Transverse colon (tissue), 4 donors: ENCODE measurements around the gene MORC2. TPM values are rescaled to one million over a fixed set of nuclear protein-coding genes. Genes with fewer than 3 reads are reported as not detected.

ENCODE experiments used
- DNase-seq: peaks from one replicate; pipeline ENCODE4 v3.0.0-alpha.2; 2019
- H3K27ac ChIP-seq, 4 donors: fragments of 200-600 bp; sonication (generic); 2 replicates each; pipeline ENCODE4 v1.5.1; 2016 to 2018; ENCODE audit warnings: inconsistent platforms in 4 of 4
- H3K27me3 ChIP-seq: fragments of 200-600 bp; sonication (generic); 2 replicates; pipeline ENCODE4 v1.5.1; 2017; ENCODE audit warnings: inconsistent platforms
- H3K36me3 ChIP-seq, 4 donors: fragments of 200-600 bp; sonication (generic); 2 replicates each; pipeline ENCODE4 v1.5.1; 2017 to 2019; ENCODE audit warnings: inconsistent platforms in 4 of 4
- H3K4me1 ChIP-seq, 4 donors: fragments of 200-600 bp; sonication (generic); 2 replicates each; pipeline ENCODE4 v1.5.1; 2017 to 2020; ENCODE audit warnings: inconsistent platforms in 4 of 4
- H3K4me3 ChIP-seq, 4 donors: fragments of 200-600 bp; sonication (generic); 1 replicate in 1 of 4; 2 replicates in 3 of 4; pipeline versions ENCODE4 v1.5.1 to v1.6.1; 2017 to 2019; ENCODE audit warnings: inconsistent platforms in 4 of 4
- H3K9me3 ChIP-seq, 2 donors: fragments of 200-600 bp; sonication (generic); 2 replicates each; pipeline ENCODE4 v1.5.1; 2017 to 2019; ENCODE audit warnings: inconsistent platforms in 2 of 2
- EP300 ChIP-seq: sonication (generic); formaldehyde crosslinking; IDR thresholded peaks from one replicate; pipeline ENCODE4 v1.6.1; 2017; ENCODE audit warnings: antibody characterized with exemption, low read depth
- POLR2A ChIP-seq: fragments of 450-650 bp; IDR thresholded peaks from one replicate; pipeline ENCODE4 v1.6.1; 2016; ENCODE audit warnings: antibody characterized with exemption, mild to moderate bottlenecking, moderate library complexity
- POLR2AphosphoS5 ChIP-seq, 3 donors: sonication (generic); formaldehyde crosslinking; IDR thresholded peaks; one replicate each; pipeline ENCODE4 v1.6.1; 2016; ENCODE audit warnings: antibody characterized with exemption in 3 of 3
- WGBS, 2 donors: methylation state at CpG; one replicate each; pipeline ENCODE4 v1.1.5; 2018; ENCODE audit warnings: low coverage in 1 of 2; 5-methylcytosine and 5-hydroxymethylcytosine counted together
- in situ Hi-C, 4 donors: fragments of 200-750 bp; cut with MboI; loops; one replicate each; pipeline versions ENCODE4 v1.15.0 to v1.15.1; 2017; ENCODE audit warnings: low sequenced_read_pairs in 3 of 4, low pct_ligation_motif_present in 1 of 4, low pct_unique_long_range_greater_than_20kb in 1 of 4
- intact Hi-C: fragments of 100-400 bp; cut with DNase I; formaldehyde crosslinking; loops from one replicate; pipeline ENCODE4 v1.15.1; 2023; ENCODE audit warnings: low total_unique reads
- total RNA-seq, 4 donors: library from RNA; depleted of rRNA; stranded (reverse); fragments of >200 nt; gene quantifications; one replicate each; pipeline ENCODE4 v1.1.0, GENCODE V29; 2016
- TF ChIP-seq, protein P1 (sequence below), 5 experiments: fragments of 200-600 bp in 3 of 5; fragments of 450-650 bp in 2 of 5; sonication (generic) in 3 of 5; IDR thresholded peaks; 1 replicate in 2 of 5; 2 replicates in 3 of 5; pipeline ENCODE4 v1.5.1; 2016 to 2017; ENCODE audit warnings: antibody characterized with exemption in 5 of 5, inconsistent platforms in 3 of 5, mild to moderate bottlenecking in 2 of 5, moderate library complexity in 1 of 5

Gene MORC2
- total RNA-seq, 4 donors from 2014 or later, result 11.9 to 23.9 (median 19.1) TPM

DNA sequence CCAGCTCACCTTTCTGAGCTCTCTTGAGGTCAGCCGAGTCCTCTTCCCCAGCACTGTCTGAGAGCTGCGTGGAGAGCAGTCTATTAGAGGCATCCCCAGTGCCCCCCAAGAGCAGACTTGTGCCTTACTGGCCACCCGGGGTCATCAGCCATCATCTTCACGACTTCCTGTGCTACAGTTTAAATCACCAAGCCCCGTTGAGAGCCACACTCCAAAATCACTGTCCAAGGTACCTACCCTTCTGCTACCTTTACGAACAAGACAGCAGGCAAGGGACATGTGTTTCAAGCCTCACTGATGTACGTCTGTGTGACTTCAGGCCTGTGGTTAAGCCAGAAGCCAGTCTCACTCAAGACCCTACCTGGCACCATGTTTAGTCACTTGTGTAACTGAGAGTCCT is 35.1 kb downstream of the MORC2 start:
- H3K27ac ChIP-seq, result no peak overlapping the region
- DNase-seq, result no peak
- intact Hi-C loops (loop anchor here (10.0 kb wide), 1 partner anchor 51 kb away; no protein-coding TSS in a partner anchor), in situ Hi-C loops (no loop called here)
- TF ChIP-seq EP300 (no peak), POLR2A (no peak), POLR2AphosphoS5 (IDR thresholded peaks at IDR 0.05) (no peak)
- TF ChIP-seq, protein P1, sequence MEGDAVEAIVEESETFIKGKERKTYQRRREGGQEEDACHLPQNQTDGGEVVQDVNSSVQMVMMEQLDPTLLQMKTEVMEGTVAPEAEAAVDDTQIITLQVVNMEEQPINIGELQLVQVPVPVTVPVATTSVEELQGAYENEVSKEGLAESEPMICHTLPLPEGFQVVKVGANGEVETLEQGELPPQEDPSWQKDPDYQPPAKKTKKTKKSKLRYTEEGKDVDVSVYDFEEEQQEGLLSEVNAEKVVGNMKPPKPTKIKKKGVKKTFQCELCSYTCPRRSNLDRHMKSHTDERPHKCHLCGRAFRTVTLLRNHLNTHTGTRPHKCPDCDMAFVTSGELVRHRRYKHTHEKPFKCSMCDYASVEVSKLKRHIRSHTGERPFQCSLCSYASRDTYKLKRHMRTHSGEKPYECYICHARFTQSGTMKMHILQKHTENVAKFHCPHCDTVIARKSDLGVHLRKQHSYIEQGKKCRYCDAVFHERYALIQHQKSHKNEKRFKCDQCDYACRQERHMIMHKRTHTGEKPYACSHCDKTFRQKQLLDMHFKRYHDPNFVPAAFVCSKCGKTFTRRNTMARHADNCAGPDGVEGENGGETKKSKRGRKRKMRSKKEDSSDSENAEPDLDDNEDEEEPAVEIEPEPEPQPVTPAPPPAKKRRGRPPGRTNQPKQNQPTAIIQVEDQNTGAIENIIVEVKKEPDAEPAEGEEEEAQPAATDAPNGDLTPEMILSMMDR (IDR thresholded peaks at IDR 0.05), result no peak
- H3K36me3 ChIP-seq, result peaks cover 0 to 74% (median 33%) of the 10 kb centered on the region in 4 donors
- H3K27me3 ChIP-seq, result no peaks in the 10 kb centered on the region
- H3K4me3 ChIP-seq, result no peak overlapping the region
- no peaks in the 10 kb centered on the region for H3K4me1 ChIP-seq
- 60 to 87% methylated on average over 1 to 7 of the region's 7 CpGs for WGBS, 2 donors
- no peaks in the 10 kb centered on the region for H3K9me3 ChIP-seq

- intact Hi-C loops (loop anchor here (10.0 kb wide), 1 partner anchor 52 kb away; no protein-coding TSS in a partner anchor), in situ Hi-C loops (no loop called here)
- Histone ChIP-seq H3K36me3 (peaks cover 0 to 74% (median 29%) of the 10 kb centered on the region in 4 donors), H3K27me3 (no peaks in the 10 kb centered on the region), H3K4me3 (no peak overlapping the region), H3K27ac (no peak overlapping the region), H3K4me1 (no peaks in the 10 kb centered on the region), H3K9me3 (no peaks in the 10 kb centered on the region)
- 95% methylated on average over 16 of the region's 16 CpGs; no CpG with 5 or more reads in 1 of the 2 donors for WGBS, 2 donors
- no peak for TF ChIP-seq EP300
- no peak for TF ChIP-seq POLR2A
- TF ChIP-seq, protein P1 (IDR thresholded peaks at IDR 0.05), result no peak
- TF ChIP-seq POLR2AphosphoS5 (IDR thresholded peaks at IDR 0.05), result no peak
- no peak for DNase-seq
These were observed 35.9 kb downstream of the MORC2 start for GRCh38 chr22:30932661-30933060.

- in situ Hi-C loops, result no loop called here
- no peaks in the 10 kb centered on the region for H3K9me3 ChIP-seq
- DNase-seq, result no peak
- TF ChIP-seq EP300 (no peak), POLR2AphosphoS5 (IDR thresholded peaks at IDR 0.05) (no peak), POLR2A (no peak)
- TF ChIP-seq, protein P1 (IDR thresholded peaks at IDR 0.05), result no peak
- H3K4me1 ChIP-seq, result no peaks in the 10 kb centered on the region
- no peaks in the 10 kb centered on the region for H3K27me3 ChIP-seq
- no peak overlapping the region for H3K4me3 ChIP-seq
- 93% methylated on average over 4 of the region's 4 CpGs; no CpG with 5 or more reads in 1 of the 2 donors for WGBS, 2 donors
- H3K36me3 ChIP-seq, result peaks cover 0 to 68% (median 24%) of the 10 kb centered on the region in 4 donors
- H3K27ac ChIP-seq, result no peak overlapping the region
- intact Hi-C loops, result loop anchor here (10.0 kb wide), 1 partner anchor 53 kb away; no protein-coding TSS in a partner anchor
These were observed 36.9 kb downstream of the MORC2 start for GRCh38 chr22:30931541-30932300.

DNA sequence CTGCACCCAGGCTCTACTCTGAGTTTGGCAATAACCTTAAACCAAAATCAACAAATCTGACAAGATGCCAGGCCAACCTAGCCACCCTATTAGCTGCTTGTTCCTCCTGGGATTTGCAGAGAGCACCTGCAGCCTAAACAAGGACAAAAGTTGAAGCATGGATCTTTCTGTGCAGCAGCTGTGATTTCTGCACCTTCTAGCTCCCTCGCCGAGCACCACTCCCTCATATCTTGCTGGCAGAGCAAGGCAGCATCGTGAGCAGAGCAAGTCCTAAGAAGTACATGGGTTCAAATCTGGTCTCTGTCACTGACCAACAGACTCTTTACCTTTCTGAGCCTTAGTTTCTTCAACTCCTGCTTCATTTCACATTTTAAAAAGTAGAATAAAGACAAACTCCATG is 38.3 kb downstream of the MORC2 start:
- Histone ChIP-seq H3K9me3 (no peaks in the 10 kb centered on the region), H3K36me3 (peaks cover 0 to 53% (median 17%) of the 10 kb centered on the region in 4 donors), H3K4me3 (no peak overlapping the region), H3K27me3 (no peaks in the 10 kb centered on the region), H3K4me1 (no peaks in the 10 kb centered on the region), H3K27ac (no peak overlapping the region)
- in situ Hi-C loops (no loop called here), intact Hi-C loops (loop anchor here (10.0 kb wide), 1 partner anchor 55 kb away; no protein-coding TSS in a partner anchor)
- TF ChIP-seq EP300 (no peak), POLR2A (no peak), POLR2AphosphoS5 (IDR thresholded peaks at IDR 0.05) (no peak)
- TF ChIP-seq, protein P1 (IDR thresholded peaks at IDR 0.05), result no peak
- DNase-seq, result no peak
- WGBS, 2 donors, result 80 to 99% methylated on average over 1 to 3 of the region's 3 CpGs
